ENCODE measurements around the gene CMTM5.

CMTM5 gene, protein sequence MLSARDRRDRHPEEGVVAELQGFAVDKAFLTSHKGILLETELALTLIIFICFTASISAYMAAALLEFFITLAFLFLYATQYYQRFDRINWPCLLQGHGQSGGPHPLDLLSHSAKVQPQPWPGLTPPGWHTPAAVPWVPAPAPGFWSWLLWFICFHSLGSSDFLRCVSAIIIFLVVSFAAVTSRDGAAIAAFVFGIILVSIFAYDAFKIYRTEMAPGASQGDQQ

DNA sequence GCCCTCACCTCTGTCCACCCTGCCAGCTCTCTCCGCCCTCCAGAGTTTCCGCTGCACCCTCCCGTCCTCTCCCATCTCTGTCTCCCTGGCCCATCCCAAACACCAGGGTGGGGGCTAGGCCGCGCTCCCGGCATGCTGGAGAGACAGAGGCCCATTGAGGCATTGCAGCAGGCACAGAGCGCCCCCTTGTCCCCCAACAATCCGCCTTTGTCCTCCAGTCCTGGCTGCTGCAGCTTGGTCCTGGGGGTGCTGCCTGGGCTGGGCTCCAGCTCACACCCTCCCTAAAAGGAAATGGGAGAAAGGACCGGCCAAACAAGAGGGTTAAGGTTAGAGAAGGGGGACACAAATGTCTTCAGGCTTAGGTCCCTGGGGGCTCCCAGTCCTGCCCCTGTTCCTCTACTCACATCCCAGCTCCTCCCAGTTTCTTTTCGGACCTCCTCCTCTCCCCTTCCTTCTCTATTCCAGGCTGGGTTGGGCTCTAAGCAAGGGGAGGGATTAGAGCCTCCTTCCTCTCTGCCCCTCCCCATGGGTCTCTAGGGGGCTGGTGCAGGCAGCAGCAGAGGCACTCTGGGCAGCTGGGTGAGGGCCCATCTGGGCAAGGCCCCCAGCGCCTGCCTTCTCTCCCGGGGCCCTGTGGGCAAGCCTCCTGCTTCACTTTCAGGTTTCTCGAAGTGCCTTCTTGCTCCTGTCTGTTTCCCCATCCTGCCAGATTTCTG lies at the start of gene CMTM5:
Gene CMTM5 (plus strand): TSS at position 565 of the 716 bp plus-strand sequence. CDS start 206 bp downstream, outside the sequence.
- no peak for DNase-seq

DNA sequence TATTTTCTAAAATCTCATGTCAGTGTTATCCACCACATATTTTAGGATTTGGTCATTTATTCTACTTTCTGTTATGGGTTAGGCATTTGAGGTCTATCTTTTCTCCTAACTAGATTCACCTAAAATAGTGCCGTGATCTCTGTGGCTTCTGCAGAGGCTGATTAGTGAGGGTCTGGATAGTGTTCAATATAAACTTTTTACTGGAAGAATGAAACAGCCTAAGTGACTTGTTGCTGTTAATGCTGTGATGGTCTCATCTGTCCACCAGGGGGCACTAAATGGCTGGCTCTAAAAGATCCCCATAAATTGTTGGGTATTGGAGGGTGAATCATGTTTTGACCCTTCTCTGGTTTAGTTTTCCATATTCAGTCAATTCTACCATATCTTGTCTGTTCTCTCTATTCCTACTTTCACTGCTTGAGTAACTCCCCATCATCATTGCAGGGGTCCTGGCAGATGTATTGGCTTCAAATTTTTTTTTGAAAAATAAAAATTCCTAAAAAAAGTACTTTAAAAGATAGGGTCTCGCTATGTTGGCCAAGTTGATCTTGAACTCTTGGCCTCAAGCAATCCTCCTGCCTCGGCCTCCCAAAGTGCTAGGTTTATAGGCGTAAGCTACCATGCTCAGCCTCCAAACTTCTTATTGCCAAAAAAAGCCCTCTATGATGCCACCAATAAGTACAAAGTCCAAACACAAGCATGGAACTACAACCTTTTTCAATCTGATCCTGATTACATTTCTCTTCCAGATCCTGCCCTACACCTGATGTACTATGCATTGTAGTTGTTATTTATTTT lies 48.7 kb upstream of the CMTM5 start:
- peak; percentile 79 for DNase-seq

DNA sequence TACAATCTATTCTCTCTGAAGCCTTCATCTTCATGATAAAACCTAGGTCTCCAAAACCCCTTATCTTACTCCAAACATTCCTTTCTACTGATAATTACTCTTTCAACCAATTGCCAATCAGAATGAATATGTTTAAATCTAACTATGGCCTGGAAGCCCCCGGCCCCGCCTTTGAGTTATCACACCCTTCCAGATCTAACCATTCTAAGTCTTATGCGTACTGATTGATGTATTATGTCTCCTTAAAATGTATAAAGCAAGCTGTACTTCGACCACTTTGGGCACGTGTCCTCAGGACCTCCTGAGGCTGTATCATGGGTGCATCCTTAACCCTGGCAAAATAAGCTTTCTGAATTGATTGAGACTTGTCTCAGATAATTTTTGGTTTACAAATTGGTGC lies 41.2 kb upstream of the CMTM5 start:
- no peak for DNase-seq

DNA sequence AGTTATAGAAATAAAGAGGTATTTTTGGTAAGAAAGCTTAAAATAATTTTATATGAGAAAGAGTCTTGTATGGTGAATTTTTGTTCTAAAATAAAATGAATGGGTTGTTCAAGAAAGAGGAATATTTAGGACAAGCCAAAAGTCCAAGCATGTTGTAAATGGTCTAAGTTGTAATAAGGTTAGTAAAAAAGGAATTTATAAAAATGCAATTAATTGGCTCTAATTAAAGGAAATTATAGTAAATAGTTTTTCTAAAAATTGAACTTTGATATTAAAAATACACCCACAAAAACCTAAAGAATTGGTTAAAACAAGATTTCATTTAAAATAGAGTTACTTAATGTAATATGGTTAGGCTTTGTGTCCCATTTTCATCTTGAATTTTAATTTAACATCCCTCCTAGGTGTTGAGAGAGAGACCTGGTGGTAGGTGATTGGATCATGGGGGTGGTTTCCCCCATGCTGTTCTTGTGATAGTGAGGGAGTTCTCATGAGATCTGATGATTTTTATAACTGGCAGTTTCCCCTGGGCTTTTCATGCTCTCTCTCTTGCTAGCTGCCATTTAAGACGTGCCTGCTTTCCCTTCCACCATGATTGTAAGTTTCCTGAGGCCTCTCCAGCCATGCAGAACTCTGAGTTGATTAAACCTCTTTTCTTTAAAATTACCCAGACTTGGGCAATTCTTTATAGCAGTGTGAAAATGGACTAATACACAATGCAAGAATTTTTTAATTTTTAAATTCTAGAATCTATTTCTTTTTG lies 37.2 kb upstream of the CMTM5 start:
- DNase-seq: no peak

DNA sequence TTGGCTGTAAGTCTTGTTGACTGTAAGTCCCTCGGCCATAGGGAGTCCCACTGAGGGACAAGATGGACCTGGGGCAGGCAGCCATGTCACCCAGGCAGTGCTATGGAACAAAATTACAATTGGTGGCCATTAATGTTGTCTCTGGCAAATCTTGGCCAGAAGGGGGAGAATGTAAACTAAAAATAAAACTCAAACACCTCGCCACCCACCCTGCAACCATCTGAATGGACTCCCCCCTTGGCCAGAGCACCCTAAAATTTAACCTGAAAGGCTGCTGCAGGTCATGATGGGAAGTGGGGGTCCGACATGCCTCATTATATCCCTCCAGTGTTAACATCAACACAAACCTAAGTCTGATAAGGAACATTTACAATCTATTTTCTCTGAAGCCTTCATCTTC lies 32.4 kb upstream of the CMTM5 start:
- no peak for DNase-seq

DNA sequence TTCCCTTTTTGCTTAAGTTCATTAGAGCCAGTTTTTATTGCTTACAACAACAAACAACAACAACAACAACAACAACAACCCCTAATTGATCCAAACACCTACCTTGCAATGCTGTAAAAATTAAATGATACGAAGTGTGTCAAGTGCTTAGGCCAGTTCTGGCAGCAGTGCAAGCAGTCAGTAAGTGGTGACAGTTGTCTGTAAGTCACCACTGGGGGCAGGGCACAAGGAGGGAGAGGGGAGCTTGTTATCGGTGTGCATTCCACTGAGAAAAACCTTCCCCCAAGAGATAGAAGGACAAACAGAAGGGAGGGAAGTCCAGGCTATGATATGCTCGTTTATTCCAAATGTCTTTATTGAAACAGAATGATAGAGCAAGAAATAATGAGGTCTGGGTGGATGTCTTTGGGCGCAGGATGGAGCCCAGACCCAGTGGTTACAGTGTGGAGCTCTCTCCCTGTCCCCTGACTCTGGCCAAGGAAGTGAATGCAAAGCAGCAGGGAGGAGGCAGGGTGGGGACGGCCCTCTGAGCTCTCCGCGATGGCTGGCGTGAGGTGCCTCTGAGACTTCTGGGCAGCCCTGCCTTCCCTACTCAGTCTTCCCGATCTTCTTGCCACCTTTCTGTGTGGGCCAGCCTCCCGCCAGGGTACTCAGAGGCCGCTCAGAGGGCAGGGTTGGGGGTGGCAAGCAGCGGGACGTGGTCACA lies 30.7 kb upstream of the CMTM5 start:
- DNase-seq: no peak

DNA sequence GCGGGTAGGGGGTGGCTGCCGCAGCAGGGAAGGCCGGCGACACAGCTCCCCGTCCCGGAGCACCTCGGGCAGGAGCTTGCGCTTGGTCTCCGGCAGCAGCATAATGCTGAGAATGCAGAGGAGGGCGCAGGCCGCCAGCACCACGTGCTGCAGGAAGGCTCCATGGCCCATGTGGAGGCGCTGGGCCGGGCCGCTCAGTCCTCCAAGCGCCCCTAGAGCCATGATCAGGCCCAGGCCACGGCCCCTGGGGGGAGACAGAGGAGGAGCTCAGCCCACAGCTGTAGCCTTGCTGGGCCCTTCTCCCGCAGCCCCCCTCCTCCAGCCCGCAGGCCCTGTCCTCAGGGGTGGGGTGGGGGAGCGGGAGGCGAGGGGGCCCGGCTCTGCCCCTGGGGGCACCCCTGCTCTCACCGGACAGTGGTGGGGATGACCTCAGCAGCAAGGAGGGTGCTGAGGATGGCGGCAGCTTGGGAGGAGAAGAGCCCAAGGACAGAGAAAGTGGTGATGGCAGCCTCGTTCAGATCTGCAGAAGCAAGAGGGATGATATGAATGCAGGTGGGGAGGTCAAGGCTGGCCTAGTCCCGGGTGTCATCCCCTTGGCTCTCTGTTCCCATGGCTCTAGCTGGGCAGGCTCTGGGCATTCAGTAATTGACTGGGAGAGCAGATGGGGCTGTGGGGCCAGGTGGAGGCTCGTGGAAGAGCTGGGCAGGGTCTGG lies 30.0 kb upstream of the CMTM5 start:
- DNase-seq: no peak

DNA sequence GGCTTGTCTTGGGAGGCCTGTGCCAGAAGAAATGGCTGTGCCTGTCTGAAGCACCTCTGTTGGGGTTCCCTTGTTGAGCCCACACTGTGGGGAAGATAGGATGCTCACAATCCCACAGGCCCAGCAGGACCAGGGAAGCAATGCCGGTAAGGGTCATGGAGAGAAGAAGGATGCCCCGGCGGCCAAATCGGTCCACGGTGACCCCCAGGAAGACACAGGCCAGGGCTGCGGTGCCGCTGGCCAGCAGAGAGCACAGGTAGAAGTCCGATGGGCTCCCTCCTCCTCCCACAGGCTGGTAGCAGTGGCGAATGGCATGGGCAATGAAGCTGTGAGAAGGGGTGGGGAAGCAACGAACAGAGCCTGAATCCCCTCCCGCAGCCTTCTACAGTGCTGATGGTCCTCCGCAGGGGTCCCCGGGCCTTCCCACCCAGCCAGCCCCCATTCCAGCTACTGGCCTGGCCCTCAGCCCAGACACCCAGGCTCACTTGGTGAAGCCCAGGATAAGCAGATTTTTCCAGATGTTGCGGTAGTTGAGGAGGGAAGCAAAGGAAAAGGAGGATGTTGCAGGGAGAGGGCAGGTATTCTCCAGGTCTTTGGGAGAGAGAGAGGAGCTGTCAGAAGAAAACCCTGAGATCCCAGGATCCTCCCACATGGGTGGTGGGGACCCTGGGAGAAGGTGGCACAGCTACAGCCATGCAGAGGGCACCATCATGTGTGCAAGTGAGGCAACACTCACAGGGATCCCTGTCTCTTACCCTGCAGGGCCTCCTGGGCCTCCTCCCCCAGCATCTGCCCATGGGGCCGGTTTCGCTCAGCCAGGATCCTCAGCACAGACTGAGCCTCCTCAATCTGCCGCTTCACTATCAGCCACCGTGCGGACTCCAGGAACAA lies 29.2 kb upstream of the CMTM5 start:
- no peak for DNase-seq

DNA sequence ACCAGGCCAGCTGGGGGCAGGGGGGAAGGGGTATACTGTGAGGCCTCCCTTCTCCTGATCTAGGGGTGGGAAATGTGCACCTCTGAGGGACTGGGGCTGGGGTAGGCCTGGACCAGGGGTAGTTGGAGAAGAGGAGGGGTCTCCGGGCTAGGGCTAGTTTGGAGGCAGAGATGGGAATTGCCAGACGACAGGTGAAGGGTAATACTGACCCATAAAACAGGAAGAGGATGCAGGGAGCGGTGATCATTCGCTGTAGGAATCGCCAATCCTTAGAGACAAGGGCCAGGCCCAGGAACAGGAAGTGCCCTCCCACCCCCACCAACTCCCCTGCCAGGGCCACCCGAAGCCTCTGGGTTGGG lies 28.6 kb upstream of the CMTM5 start:
- DNase-seq: no peak

DNA sequence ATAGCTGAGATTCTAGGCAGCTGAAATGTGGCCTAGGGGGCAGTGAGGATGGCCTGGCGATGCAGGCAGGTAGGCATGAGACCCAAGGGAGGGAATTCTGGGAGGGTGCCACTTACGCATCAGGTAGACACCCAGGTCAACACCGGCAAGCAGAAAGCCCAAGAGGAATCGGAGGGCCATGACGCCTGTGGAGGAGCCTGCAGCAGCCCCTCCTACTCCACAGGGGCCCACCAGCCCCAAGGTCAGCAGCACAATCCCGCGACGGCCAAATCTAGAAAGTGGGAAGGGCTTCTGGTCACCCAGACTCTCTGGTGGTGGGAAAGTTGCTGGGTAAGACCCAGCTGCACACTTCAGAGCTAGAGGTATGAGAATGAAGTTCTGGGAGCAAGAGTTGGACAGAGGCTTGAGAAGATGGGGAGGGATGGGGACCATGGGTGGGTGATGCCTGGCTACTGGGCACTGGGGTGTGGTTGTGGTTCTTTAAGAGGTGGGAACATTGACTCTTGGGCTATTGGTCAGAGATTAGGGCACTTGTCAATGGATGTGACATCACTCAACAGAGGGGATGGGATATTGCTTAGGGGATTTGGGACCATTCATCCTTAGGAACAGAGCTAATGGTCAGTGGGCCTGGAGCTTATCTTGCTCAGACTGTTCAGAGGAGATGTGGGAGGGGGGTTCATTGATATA lies 27.5 kb upstream of the CMTM5 start:
- DNase-seq: no peak

DNA sequence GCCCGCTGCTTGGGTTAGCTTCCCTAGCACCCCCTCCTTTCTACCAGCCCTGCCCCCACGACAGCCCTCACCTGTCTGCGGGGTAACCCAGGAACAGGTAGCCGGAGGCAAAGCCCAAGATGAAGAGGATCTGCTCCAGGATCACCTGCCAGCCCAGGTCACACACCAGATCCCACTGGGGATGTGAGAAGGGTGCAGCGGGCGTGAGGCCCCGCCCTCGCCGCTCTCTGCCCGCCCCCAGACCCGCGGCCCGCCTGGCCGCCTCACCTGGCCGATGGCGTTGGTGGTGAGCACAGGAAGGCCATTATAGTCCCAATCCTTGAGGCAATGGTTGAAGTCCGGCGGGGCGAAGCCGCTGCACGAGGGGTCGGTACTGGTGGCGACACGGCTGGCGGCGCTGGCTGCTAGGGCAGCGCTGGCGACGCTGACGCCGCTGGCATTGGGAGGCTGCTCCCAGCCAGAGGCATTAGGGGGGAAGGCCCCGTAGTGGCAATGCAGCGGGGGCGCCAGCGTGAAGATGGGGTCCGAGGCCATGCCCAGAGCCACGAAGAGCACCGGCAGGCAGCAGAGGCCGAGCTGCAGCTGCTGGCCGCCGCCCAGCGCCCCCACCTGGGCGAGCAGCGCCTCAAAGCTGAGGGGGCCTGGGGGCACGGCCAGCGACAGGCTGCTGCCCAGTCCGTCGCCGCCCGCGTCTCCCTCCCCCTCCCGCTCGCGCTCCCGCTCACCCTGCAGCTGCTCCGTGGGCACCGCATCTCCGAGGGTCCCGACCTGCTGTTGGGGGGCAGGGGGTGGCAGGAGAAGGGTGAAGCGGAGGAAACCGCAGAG lies 25.0 kb upstream of the CMTM5 start:
- no peak for DNase-seq

DNA sequence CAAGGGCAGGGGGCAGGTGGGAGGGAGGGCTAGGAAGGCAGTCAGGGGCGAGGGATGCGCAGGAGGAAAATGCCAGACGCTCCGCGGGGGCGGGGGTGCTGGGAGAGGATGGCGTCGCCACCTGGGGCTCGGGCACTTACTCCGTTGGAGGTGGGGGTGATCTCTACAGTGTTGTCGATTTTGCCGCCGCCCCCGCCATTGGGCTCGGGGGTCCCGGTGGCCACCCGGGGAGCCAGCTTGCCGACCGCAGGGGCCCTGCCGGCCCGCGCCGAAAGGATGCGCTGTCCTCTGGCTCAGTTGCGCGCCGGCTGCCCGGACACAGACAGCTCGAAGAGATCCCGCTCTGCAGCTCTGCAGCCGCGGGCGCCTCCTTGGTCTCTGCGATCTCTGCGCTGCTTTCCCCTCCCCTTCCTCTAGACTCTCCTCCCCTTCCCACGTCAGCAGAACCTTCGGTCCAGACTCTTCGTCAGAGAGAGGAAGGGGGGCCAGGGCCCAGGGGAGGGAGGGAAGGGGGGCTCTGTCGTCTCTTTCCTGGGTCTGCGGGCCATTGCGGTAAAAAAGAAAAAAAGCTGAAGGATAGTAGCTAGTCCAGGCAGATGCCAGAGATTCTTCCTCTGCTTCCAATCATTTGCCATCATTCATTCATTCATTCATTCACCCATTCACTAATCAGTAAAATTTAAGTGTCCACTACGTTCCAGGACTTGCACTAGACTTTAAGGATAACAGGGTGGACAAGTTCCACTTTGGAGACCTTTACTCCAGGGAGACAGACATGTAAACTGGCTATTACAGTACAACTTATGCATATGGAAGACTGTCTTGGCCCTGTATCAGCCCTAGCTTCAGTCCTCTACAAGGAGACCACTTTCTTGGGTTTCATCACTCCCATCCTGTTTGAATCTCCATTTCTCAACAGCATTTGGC lies 24.1 kb upstream of the CMTM5 start, which contains the start of gene SLC22A17:
Gene SLC22A17 (minus strand): TSS at position 382 of the 927 bp plus-strand sequence.
- peak; percentile 65 for DNase-seq

DNA sequence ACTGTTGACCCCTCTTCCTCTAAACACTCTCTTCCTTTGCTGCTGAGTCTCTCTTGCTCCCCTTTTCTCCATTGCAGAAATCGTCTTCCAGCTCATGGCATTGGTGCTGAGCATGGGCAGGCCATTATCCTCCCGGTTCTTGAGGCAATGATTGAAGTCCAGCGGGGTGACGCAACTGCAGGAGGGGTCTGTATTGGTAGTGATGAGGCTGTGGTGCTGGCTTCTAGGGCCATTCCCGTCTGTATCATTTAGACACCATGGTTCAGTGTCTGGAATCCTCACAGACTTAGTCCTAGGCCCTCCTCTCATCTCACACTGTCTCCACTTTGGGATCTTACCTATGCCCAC lies 23.4 kb upstream of the CMTM5 start:
- no peak for DNase-seq

DNA sequence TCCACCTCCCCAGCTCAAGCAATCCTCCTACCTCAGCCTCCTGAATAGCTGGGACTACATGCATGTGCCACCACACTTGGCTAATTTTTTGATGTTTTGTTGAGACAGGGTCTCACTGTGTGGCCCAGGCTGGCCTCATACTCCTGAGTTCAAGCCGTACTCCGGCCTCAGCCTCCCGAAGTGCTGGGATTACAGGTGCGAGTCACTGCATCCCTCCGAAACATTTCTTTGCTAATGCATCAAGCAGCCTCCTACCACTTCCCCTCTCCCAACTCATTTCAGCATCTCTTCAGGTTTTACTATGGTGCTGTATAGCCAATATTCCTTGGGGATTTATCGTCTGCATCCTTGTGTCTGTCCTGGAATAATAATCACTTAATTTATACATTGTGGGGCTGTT lies 21.9 kb upstream of the CMTM5 start:
- DNase-seq: no peak

DNA sequence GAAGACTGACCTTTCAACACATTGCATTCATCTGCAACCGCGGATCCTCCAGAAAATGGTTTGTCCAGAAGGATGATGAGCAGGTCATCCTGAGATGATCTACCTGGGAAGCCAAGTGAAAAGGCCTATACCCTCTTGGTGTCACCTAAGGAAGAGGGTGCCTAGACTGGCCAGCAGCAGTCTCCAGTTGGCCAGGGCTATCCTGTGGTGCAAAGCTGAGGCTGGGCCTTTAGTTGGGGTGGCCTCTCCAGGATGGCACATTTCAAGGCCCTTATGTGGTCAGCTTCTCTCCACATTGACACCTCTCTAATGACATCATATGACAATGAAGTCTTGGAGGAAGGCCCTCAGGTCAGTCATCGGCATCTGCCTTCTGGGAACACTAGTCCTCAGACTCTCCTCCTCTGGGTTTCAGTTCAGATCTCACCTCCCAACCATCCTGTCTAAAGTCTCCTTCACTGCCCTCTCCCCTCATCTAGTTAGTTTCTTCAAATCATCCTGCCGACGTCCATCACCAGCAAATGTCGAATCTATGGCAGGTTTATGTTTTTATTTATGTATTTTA lies 20.9 kb upstream of the CMTM5 start:
- DNase-seq: no peak

DNA sequence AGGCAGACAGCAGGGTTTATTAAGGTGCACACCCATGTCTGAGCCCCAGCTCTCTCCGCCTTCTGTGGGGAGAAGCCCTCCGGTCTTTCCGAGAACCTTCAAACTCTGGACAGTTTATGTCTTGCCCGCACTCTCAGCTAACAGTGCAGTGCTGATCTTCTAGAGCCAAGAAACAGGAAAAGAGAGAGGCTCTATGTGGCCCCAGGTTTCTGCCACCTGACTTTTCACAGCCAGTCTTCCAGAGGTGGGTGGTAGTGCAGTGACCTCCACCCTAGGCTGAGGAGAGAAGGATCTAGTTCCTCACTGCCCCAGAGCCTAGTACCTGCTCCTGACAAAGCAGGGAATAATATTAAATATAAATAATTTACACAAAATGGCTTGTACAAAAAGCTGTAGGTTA lies 20.2 kb upstream of the CMTM5 start:
- no peak for DNase-seq

DNA sequence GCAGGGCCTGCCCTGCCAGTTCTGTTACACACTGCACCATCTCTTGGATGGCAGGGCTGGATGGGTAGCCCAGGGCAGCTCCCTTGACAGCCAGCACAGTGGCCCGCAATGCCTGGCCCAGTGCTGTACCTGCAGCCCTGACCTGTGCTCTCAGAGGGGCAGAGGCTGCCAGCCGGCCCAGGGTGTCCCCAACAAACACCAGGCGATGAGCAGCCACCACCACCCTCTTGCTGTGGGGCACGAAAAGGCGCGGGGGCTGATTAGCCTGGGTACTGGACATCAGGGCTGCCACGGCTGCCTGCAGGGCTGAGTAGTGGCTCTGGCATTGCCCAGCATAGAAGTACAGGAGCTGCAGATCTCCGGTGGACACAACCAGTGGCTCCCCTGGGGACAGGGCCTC lies 19.6 kb upstream of the CMTM5 start:
- DNase-seq: no peak

DNA sequence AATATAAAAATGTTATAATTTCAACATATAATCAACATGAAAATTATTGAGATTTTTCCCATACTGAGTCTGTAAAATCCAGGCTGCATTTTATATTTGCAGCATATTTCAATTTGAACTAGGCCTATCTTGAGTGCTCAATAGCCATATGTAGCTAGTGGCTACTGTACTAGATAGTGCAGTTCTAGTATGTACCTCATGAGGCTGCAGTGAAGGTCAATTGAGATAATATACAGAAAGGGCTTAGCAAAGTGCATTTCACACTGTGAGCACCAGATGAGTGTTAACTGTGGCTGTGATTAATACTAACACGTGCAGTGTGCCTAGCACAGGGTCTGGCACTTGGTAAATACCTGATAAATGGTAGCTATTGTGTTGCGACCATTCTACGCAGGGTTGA lies 18.8 kb upstream of the CMTM5 start:
- no peak for DNase-seq

Measured in CD4-positive, alpha-beta T cell treated with Interleukin-17A for 1 hour (primary cell).